ENCODE data around the gene OR1K1.

DNA sequence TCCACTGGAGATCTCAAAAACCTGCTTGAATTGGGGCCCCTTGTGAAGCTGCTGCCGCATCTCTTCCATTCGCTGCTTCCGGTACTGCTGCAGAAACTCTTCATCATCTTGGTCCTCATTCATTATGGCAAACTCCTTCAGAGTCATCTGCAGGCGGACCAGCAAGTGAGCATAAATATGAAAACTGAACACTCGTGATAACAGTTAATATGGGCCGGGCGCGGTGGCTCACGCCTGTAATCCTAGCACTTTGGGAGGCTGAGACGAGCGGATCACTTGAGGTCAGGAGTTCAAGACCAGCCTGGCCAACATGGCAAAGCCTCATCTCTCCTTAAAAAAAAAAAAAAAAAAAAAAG lies 20.5 kb downstream of the OR1K1 start:
- TF ChIP-seq, protein P1, sequence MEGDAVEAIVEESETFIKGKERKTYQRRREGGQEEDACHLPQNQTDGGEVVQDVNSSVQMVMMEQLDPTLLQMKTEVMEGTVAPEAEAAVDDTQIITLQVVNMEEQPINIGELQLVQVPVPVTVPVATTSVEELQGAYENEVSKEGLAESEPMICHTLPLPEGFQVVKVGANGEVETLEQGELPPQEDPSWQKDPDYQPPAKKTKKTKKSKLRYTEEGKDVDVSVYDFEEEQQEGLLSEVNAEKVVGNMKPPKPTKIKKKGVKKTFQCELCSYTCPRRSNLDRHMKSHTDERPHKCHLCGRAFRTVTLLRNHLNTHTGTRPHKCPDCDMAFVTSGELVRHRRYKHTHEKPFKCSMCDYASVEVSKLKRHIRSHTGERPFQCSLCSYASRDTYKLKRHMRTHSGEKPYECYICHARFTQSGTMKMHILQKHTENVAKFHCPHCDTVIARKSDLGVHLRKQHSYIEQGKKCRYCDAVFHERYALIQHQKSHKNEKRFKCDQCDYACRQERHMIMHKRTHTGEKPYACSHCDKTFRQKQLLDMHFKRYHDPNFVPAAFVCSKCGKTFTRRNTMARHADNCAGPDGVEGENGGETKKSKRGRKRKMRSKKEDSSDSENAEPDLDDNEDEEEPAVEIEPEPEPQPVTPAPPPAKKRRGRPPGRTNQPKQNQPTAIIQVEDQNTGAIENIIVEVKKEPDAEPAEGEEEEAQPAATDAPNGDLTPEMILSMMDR (IDR thresholded peaks at IDR 0.05; ENCODE audit: insufficient read depth, low read depth, low read length), result no peak
- no peak for TF ChIP-seq EZH2 (IDR thresholded peaks at IDR 0.05; ENCODE audit: insufficient read depth, low read length)
